ENCODE measurements around the gene DVL3. TPM values are rescaled to one million over a fixed set of nuclear protein-coding genes. Genes with fewer than 3 reads are reported as not detected.

Gene DVL3
- total and polyA plus RNA-seq, 8 donors = 62.5 to 106 (median 96.5) TPM

GRCh38 chr3:184196536-184196935, 41.4 kb downstream of the DVL3 start:
- no peaks in the 10 kb centered on the region for H3K4me1 ChIP-seq
- TF ChIP-seq CTCF (IDR thresholded peaks at IDR 0.05) = no peak
- H3K9me3 ChIP-seq = no peaks in the 10 kb centered on the region
- peak in 1 of 4 donors; percentile 41 for DNase-seq
- H3K36me3 ChIP-seq = peaks cover 0 to 52% of the 10 kb centered on the region in 2 donors
- intact Hi-C loops (cut with DNase I) = no loop called here
- H3K27me3 ChIP-seq = no peaks in the 10 kb centered on the region
- H3K4me3 ChIP-seq = no peak overlapping the region
- no peak overlapping the region for H3K27ac ChIP-seq
- ATAC-seq = no peak

DNA sequence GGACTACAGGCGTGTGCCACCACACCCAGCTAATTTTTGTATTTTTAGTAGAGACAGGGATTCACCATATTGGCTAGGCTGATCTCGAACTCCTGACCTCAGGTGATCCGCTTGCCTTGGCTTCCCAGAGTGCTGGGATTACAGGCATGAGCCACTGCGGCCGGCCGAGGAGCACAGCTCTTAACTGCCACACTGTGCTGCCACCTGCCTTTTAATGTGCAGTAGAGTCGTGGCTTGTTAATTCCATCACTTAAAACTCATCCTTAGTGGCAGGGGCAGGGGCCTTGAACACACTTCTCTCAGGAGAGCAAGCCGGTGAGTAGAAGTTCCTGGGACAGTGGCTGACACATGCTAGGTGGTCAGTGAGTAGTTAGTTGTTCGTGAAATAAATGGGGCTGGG, 43.3 kb downstream of the DVL3 start:
- TF ChIP-seq CTCF (IDR thresholded peaks at IDR 0.05) = no peak
- intact Hi-C loops (cut with DNase I) = no loop called here
- DNase-seq = peak in 1 of 4 donors; percentile 49
- Histone ChIP-seq H3K27me3 (no peaks in the 10 kb centered on the region), H3K9me3 (no peaks in the 10 kb centered on the region), H3K27ac (no peak overlapping the region), H3K4me3 (no peak overlapping the region), H3K36me3 (peaks cover 0 to 32% of the 10 kb centered on the region in 2 donors), H3K4me1 (no peaks in the 10 kb centered on the region)
- ATAC-seq = no peak

DNA sequence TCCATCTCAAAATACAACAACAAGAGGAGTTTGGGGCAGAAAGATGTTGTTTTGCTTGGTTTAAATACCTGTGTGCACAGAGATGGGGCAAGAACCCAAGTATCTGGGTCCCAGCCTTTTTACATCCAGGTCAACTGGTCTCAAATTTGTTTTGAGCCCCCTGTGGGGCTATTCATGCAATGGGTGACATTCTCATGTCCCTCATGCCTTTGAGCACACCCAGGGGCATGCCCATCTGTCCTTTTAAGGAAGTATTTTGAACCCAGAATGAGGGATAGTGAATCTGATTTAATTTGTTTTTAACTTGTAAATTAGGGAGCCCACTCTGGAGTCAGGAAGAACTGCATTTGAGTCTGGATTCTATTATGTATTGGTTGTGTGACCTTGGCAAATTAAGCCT, 45.6 kb downstream of the DVL3 start:
- H3K27ac ChIP-seq = no peak overlapping the region
- H3K4me1 ChIP-seq = no peaks in the 10 kb centered on the region
- no peaks in the 10 kb centered on the region for H3K9me3 ChIP-seq
- peaks cover 0 to 9% of the 10 kb centered on the region in 2 donors for H3K36me3 ChIP-seq
- no peak overlapping the region for H3K4me3 ChIP-seq
- DNase-seq (no peak), ATAC-seq (no peak)
- TF ChIP-seq CTCF (IDR thresholded peaks at IDR 0.05) = no peak
- H3K27me3 ChIP-seq = no peaks in the 10 kb centered on the region
- intact Hi-C loops (cut with DNase I) = no loop called here

DNA sequence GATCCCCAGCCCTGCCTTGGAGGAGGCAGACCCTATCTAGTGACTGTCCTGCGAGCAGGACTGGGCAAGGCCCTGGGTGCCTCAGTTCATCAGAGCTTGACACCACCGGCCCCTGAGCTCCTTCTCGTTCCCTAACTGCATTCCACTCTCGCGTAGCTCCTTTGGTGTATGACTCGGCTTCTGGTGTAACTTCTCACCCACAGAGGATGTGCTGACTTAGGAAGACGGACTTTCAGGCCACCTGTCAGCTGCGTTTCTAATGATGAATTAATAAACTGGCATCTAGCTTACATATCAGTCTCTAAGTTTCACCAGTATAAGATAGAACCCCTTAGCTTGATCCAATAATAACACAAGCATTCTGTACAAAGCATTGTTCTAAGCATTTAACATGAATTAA, 48.3 kb downstream of the DVL3 start:
- Histone ChIP-seq H3K4me3 (no peak overlapping the region), H3K9me3 (no peaks in the 10 kb centered on the region), H3K27ac (no peak overlapping the region), H3K27me3 (no peaks in the 10 kb centered on the region), H3K36me3 (no peaks in the 10 kb centered on the region), H3K4me1 (no peaks in the 10 kb centered on the region)
- intact Hi-C loops (cut with DNase I) = no loop called here
- DNase-seq = peak in 1 of 4 donors; percentile 22
- no peak for ATAC-seq
- TF ChIP-seq CTCF (IDR thresholded peaks at IDR 0.05) = no peak

DNA sequence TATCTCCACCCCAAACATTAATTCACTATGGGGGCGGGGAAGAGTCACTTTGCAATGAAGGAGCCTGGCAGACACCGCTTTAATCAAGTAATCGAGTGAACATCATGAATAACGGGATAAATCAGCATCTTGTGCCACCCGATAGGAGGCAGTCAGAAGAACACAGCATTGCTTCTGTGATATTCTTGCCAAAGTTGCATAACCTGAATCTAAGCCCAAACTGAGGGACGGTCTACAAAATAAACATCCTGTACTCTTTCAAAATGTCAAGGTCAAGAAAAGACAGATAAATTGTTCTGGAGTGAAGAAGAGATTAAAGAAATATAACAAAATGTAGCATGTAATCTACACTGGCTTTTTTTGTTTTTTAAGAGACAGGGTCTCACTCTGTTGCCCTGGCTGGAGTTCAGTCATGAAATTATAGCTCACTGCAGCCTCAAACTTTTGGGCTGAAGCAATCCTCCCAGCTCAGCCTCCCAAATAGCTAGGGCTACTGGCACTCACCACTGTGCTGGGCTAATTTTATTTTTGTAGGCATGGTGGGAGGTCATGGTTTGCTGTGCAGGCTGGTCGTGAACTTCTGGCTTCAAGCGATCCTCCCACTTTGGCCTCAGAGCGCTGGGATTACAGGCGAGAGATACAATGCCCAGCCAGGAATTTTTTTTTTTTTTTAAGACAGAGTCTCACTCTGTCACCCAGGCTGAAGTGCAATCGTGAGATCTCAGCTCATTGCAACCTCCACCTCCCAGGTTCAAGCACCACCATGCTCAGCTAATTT, 54.2 kb downstream of the DVL3 start:
- no peaks in the 10 kb centered on the region for H3K27me3 ChIP-seq
- H3K4me1 ChIP-seq = no peaks in the 10 kb centered on the region
- intact Hi-C loops (cut with DNase I) = no loop called here
- H3K27ac ChIP-seq = no peak overlapping the region
- TF ChIP-seq CTCF (IDR thresholded peaks at IDR 0.05) = no peak
- no peaks in the 10 kb centered on the region for H3K36me3 ChIP-seq
- DNase-seq (no peak), ATAC-seq (no peak)
- no peaks in the 10 kb centered on the region for H3K9me3 ChIP-seq
- no peak overlapping the region for H3K4me3 ChIP-seq

All from left lung (tissue), 10 donors.